Activated T-cell treated with anti-CD3 and anti-CD28 coated beads for 24 hours (primary cell): Measurements from ENCODE around the gene KSR2.

ENCODE experiments used
- DNase-seq: peaks from one replicate; pipeline ENCODE4 v3.0.0-alpha.2; 2020; ENCODE audit warnings: low read depth

KSR2 gene

DNA sequence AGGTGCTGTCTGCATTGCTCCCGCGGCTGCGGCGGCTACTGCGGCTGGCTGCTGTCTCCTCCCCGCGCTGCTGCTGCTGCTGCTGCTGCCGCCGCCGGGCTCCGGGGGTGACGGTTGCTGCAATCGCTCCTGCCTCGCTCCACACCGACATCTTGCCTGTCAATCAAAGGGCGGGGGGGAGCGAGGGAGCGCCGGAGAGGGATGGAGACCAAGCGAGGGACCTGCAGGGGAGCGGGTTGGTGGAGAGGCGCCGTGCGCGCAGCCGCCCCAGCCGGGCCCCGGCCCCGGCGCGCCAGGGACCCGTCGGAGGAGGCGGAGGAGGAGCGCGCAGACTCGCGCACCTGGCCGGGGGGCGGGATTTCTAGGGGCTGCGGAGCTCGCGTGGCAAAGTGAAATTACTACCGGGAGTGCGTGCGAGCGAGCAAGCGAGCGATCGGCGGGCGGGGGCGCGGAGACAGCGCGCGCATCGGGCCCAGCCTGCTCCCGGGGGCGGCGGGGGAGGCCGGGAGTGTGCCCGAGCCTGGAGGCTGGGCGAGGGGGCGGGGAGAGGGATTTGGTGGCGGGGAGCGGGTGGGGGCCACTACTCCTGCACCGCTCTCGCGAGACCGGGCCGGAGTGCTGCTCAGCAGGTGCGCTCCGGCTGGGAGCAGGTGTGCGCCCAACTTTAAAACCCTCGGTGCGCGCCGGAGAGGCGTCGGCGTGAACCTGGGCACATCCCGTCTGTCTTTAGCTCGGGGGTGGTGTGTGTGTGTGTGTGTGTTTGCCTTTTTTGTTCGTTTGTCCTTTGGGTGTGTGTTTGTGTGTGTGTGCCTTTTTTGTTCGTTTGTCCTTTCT, at the start of gene KSR2:
Gene KSR2, minus strand, starts transcription at position 165 of the 834 bp plus-strand sequence. CDS start 735 bp downstream, outside the sequence.
- peak; percentile 45 for DNase-seq

DNA sequence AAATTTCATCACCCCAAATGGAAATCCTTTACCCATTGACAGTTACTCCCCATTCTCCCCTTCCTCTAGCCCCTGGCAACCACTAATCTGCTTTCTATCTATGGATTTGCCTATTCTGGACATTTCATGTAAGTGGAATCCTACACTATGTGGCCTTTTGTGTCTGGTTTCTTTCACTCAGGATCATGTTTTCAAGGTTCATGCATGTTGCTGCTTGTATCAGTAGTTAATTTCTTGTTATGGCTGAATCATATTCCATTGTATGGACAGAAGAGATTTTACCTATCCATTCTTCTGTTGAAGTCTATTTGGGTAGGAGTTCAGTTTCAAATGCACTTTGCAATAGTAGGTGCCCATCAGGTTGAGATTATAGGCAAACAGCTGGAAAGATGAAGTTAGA, 49.1 kb upstream of the KSR2 start:
- DNase-seq: no peak

GRCh38 chr12:118016424-118017264, 47.9 kb upstream of the KSR2 start, which contains the start of gene RFC5:
TSS of gene RFC5 (plus strand) at chr12:118016703. CDS start at chr12:118016828, 125 bp downstream.
- peak; percentile 97 for DNase-seq

- no peak for DNase-seq
These were observed 47.2 kb upstream of the KSR2 start for GRCh38 chr12:118015944-118016343.

GRCh38 chr12:118015306-118015705, 46.5 kb upstream of the KSR2 start:
- DNase-seq: no peak

DNA sequence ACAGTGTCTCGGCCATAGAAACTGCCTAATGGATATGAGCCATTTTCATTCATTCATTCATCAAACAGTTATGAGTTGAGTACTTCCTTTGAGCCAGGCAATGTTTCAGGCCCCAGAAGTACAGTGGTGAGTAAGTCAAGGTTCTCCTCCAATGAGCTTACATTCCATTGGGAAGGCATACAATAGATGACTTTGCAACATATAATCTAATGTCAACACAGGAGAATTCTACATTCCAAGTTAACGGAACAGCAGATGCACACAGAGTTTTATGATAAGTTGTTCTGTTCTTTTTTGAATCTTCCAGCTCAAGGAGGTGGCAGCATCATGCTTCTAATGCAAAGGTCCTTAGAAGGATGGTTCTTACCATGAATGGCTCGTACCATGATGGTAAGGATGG, 44.5 kb upstream of the KSR2 start:
- no peak for DNase-seq

- DNase-seq: no peak
These were observed 43.2 kb upstream of the KSR2 start for GRCh38 chr12:118011961-118012360.

DNA sequence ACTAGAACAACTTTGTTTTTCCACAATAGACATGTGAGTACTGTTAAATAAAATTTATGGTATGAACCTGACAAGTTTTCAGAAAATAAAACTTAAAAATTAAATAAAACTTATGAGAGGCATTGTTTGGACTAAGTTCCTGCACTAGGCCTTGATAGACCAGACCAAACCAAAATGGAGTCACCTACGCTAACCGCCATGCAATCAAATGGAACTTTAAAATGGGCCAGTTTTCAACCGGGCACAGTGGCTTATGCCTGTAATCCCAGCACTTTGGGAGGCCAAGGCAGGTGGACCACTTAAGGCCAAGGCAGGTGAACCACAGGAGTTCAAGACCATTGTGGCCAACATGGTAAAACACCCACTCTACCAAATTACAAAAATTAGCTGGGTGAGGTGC, 42.6 kb upstream of the KSR2 start:
- no peak for DNase-seq

GRCh38 chr12:118010903-118011302, 42.1 kb upstream of the KSR2 start:
- no peak for DNase-seq

GRCh38 chr12:117999806-118000205, 31.0 kb upstream of the KSR2 start:
- DNase-seq: peak; percentile 1

DNA sequence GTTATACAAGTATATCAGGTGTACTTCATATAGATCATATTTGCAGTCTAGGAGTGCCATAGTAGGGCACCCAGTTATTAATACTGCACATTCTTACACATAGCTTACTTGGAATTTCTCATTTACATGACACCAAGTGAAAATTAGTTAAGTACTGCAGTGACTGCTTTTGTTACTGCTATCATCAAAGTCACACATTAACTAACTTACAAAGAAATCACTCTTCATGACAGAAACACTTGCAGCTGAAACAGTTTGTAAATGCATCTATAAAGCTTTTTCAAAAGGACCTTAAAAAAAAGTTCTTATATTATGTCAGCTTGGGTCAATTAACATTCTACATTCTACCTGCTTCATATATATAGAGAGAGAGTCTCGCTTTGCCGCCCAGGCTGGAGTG, 29.9 kb upstream of the KSR2 start:
- DNase-seq: no peak

DNA sequence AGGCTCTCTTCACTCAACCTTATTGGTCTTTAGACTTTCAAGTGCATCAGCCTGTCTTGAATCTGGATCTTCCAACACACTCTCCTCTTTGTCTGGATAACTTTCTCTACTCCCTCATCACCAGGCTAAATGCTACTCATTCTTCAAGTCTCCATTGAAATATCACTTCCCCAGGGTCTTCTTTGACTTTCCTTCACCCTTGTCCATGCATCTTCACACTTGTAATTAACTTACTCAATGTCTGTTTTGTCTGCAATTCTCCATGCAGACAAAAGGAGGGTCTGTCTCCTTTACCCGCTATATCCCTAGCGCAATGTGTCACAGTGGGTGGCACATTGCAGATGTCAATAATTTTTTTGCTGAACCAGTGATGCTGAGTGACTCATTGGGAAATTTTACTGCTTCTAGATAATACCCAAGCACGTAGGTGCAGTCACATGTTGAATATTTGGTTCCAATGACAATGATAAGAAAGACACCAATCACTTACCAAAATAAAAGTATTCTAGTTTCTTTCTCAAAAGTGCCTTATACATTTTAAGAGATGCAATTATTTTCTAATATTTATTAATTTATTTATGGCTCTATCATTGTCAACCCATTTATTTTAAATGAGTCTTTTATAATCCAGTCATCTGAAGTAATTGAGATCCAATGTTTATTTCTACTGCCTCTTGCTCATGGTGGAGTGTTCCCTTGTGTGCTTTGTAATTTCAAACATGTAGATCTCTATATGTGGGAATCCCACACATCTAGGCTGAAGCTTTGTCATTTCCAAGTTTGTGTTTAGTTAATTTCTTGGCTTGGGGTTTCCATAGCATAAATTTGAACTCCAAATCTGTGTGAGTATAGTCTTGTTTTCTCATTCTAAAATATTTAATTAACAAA, 26.0 kb upstream of the KSR2 start:
- no peak for DNase-seq

GRCh38 chr12:117986705-117987469, 18.1 kb upstream of the KSR2 start:
- DNase-seq: no peak

DNA sequence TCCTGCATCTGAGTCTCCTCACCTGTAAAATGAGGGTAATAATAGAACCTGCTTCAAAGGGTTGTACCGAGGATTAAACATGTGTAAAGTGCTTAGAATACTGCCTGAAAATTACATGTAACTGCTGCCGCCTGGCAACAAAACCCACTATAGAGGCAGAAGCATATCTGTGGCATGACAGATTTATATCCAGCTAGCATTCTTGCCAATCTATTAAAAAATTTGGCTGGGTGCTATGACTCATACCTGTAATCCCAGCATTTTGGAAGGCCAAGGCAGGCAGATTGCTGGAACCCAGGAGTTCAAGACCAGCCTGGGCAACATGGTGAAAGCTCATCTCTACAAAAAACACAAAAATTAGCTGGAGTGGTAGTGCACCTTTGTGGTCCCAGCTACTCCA, 16.4 kb upstream of the KSR2 start:
- no peak for DNase-seq

DNA sequence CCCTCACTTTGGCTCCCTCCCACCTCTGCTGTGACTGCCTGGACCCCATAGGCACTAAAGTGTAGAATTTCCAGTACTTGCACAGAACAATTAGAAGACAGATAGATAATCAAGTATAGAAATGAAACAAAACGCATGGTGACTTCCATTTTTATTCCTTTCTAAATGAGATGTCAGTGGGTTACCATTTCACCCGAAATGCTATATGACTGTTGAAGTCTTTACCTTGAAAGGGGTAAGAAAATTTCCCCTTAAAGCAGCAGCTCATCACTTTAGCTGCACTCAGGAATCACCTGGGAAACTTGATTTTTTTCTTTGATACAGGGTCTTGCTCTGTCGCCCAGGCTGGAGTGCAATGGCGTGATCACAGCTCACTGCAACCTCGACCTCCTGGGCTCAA, 12.5 kb upstream of the KSR2 start:
- DNase-seq: no peak

- DNase-seq: no peak
These were observed 11.8 kb upstream of the KSR2 start for GRCh38 chr12:117980616-117981015.

GRCh38 chr12:117977373-117977772, 8.6 kb upstream of the KSR2 start:
- no peak for DNase-seq

DNA sequence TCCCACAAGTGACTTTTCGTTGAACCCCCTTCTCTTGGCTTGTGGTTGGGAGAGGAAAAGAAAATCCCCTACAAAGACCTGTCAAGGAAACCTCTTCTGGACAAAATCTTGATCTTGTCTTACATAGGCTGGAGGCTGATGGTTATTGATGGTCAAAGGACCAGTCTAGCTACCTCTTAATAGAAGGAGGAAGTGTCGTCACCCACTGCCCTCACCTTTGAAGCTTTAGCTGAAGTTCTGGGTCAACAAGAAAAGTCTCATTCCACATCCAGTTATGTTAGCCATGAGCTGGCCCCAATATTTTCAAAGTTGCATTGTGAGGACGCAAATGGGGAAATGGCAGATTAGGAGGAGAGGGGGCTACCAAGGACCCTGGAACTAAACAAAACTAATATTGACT, 6.2 kb upstream of the KSR2 start:
- no peak for DNase-seq

GRCh38 chr12:117972301-117972700, 3.5 kb upstream of the KSR2 start:
- no peak for DNase-seq

DNA sequence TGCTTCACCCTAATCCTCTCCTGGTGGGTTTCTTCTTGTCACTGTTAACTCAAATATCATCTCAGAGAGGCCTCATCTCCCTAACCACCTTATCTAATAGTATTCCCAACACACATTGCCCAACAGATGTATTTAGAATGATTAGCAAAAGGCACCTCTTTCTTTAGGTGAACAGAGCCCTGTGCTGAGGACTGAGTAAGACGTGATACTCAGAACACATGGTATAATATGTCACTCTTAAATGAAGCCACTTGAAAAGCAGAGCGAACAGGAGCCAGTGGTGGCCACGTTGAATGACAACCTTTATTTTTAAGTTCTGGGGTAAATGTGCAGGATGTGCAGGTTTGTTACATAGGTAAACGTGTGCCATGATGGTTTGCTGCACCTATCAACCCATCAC, 1.5 kb upstream of the KSR2 start:
- no peak for DNase-seq

GRCh38 chr12:117968151-117968789, 520 bp downstream of the KSR2 start:
- DNase-seq: no peak
